CD8-positive, alpha-beta memory T cell (primary cell): ENCODE results near the gene MYH11. TPM values are rescaled to one million over a fixed set of nuclear protein-coding genes. Genes with fewer than 3 reads are reported as not detected.

Experiments used
- CTCF ChIA-PET: fragments of 350-600 bp; sonication (Branson Sonifier 250); formaldehyde crosslinking; loops from one replicate; lab custom pipeline; 2021; ENCODE audit warnings: antibody characterized with exemption; lab: Charles Lee
- POLR2A ChIA-PET: fragments of 350-600 bp; sonication (Branson Sonifier 250); formaldehyde crosslinking; loops from one replicate; lab custom pipeline; 2021; ENCODE audit warnings: antibody characterized with exemption; lab: Charles Lee
- DNase-seq, 5 donors: peaks; one replicate each; pipeline versions ENCODE4 v3.0.0 to v3.0.0-alpha.2; 2020 to 2022; ENCODE audit warnings: mixed read lengths in 1 of 5
- H3K27ac ChIP-seq: one replicate; pipeline ENCODE4 v1.7.0; 2013; ENCODE audit warnings: low read depth, mild to moderate bottlenecking, low read length, moderate library complexity
- H3K27me3 ChIP-seq: 2 replicates; pipeline ENCODE4 v1.7.0; 2013; ENCODE audit warnings: low read length, mild to moderate bottlenecking; ENCODE audit not compliant: insufficient read depth, poor library complexity, severe bottlenecking
- H3K36me3 ChIP-seq: 2 replicates; pipeline ENCODE4 v1.7.0; 2013; ENCODE audit warnings: mild to moderate bottlenecking, low read length, moderate library complexity; ENCODE audit not compliant: insufficient read depth
- H3K4me1 ChIP-seq: 2 replicates; pipeline ENCODE4 v1.7.0; 2013; ENCODE audit warnings: mild to moderate bottlenecking, low read length, moderate library complexity; ENCODE audit not compliant: insufficient read depth
- H3K4me3 ChIP-seq: 2 replicates; pipeline ENCODE4 v1.7.0; 2013; ENCODE audit warnings: mild to moderate bottlenecking, low read length
- H3K9me3 ChIP-seq: 2 replicates; pipeline ENCODE4 v1.7.0; 2013; ENCODE audit warnings: mild to moderate bottlenecking, low read length
- H3K27ac Mint-ChIP-seq, 8 donors: one replicate each; pipeline ENCODE4 v1.8.0; 2020 to 2021; ENCODE audit warnings: mixed read lengths in 8 of 8, mild to moderate bottlenecking in 6 of 8, inconsistent platforms in 3 of 8, moderate library complexity in 3 of 8
- H3K27me3 Mint-ChIP-seq, 2 donors: one replicate each; pipeline ENCODE4 v1.8.0; 2020 to 2021; ENCODE audit warnings: mixed read lengths in 2 of 2, mild to moderate bottlenecking in 1 of 2, moderate library complexity in 1 of 2
- H3K36me3 Mint-ChIP-seq, 3 donors: one replicate each; pipeline ENCODE4 v1.8.0; 2020 to 2021; ENCODE audit warnings: mixed read lengths in 3 of 3, inconsistent platforms in 1 of 3, mild to moderate bottlenecking in 1 of 3
- H3K4me1 Mint-ChIP-seq, 3 donors: one replicate each; pipeline ENCODE4 v1.8.0; 2020 to 2021; ENCODE audit warnings: mixed read lengths in 3 of 3, inconsistent platforms in 1 of 3, mild to moderate bottlenecking in 1 of 3
- H3K4me3 Mint-ChIP-seq, 7 donors: one replicate each; pipeline ENCODE4 v1.8.0; 2020 to 2021; ENCODE audit warnings: mixed read lengths in 7 of 7, mild to moderate bottlenecking in 6 of 7, moderate library complexity in 4 of 7, inconsistent platforms in 2 of 7
- H3K9me3 Mint-ChIP-seq, 5 donors: one replicate each; pipeline ENCODE4 v1.8.0; 2020 to 2022; ENCODE audit warnings: mixed read lengths in 5 of 5, mild to moderate bottlenecking in 3 of 5, moderate library complexity in 2 of 5, inconsistent platforms in 1 of 5
- polyA plus RNA-seq: library from polyadenylated mRNA; unstranded; fragments of 300-500 nt; fragmentation: Illumina TruSeq; gene quantifications from one replicate; pipeline ENCODE4 v1.2.3, GENCODE V29; 2021
- total RNA-seq, 2 experiments: library from RNA; stranded (reverse); gene quantifications; one replicate each; pipeline ENCODE4 v1.2.3, GENCODE V29; 2021

The MYH11 gene
- total and polyA plus RNA-seq, 3 experiments from 2014 or later: 1.1 TPM; not detected in 2

DNA sequence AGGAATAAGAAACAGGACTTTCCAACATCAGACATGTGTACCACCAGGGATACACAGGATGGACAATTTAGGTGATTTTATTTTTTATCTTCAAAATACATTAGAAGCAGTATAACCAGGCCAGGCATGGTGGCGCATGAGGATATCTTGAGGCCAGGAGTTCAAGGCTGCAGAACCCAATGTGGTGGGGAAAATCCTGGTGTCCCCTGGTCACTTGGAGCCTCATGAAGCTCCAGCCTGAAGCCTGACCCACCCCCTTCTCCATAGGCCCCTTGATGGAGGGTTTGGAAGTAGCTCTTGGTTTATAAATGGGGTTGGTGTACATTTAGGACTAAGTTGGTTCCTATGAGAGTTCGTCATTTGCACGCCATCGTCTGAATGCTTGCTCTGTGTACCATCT lies 88.6 kb downstream of the MYH11 start:
- Mint-ChIP-seq H3K9me3 (no peaks in the 10 kb centered on the region), H3K36me3 (no peaks in the 10 kb centered on the region), H3K4me3 (no peak overlapping the region), H3K4me1 (no peaks in the 10 kb centered on the region), H3K27ac (no peak overlapping the region), H3K27me3 (peaks cover 14 to 18% of the 10 kb centered on the region in 2 donors)
- ChIA-PET CTCF (no interaction called here), POLR2A (no interaction called here)
- no peak overlapping the region for H3K27ac ChIP-seq
- H3K4me3 ChIP-seq: no peak overlapping the region
- H3K27me3 ChIP-seq: no peaks in the 10 kb centered on the region
- no peak for DNase-seq
- no peaks in the 10 kb centered on the region for H3K4me1 ChIP-seq
- H3K36me3 ChIP-seq: no peaks in the 10 kb centered on the region
- no peaks in the 10 kb centered on the region for H3K9me3 ChIP-seq

DNA sequence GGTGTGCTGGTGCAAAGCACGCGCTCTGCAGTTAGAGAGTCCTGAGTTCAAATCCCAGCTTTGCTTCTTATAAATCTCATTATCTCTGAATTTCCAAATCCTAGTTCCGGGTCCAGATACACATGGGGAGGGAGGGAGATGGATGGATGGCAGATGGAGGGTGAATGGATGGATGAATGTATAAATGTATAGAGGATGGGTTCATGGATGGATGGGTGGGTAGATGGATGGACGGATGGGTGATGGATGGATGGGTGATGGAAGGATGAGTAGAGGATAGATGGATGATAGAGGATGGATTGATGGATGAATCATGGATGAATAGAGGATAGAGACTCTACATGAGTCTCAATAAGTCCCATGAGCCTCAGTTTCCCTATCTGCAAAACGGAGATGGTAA lies 89.9 kb downstream of the MYH11 start:
- H3K4me3 Mint-ChIP-seq: no peak overlapping the region
- H3K4me1 Mint-ChIP-seq: no peaks in the 10 kb centered on the region
- H3K27ac ChIP-seq: no peak overlapping the region
- H3K27me3 ChIP-seq: no peaks in the 10 kb centered on the region
- no peaks in the 10 kb centered on the region for H3K9me3 Mint-ChIP-seq
- peaks cover 12 to 26% of the 10 kb centered on the region in 2 donors for H3K27me3 Mint-ChIP-seq
- H3K36me3 Mint-ChIP-seq: no peaks in the 10 kb centered on the region
- ChIA-PET CTCF (interaction anchor here (0.6 to 0.9 kb wide), 2 partner anchors 35 to 164 kb away, joined by 3 read pairs; no protein-coding TSS in a partner anchor), POLR2A (no interaction called here)
- H3K27ac Mint-ChIP-seq: no peak overlapping the region
- no peaks in the 10 kb centered on the region for H3K9me3 ChIP-seq
- no peaks in the 10 kb centered on the region for H3K4me1 ChIP-seq
- no peak overlapping the region for H3K4me3 ChIP-seq
- DNase-seq: no peak
- H3K36me3 ChIP-seq: no peaks in the 10 kb centered on the region

DNA sequence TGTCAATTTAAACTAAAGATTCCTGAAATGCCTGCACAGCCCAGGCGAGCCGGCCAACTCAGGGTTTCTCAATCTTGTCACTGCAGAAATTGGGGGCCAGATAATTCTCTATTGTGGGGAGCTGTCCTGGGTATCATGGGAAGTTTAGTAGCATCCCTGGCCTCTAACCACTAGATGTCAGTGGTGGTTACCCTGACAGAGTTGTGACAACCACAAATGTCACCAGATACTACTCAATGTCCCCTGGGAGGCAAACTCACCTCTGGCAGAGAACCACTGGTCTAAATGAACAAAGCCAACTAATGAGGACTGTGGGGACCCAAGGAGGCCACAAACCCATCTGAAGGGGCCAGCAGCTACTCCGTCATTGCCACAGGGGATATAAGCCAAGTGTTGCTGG lies 90.9 kb downstream of the MYH11 start:
- CTCF ChIA-PET: interaction anchor here (0.9 to 1.5 kb wide), 3 partner anchors 11 to 362 kb away, joined by 3 read pairs; no protein-coding TSS in a partner anchor
- no peaks in the 10 kb centered on the region for H3K36me3 Mint-ChIP-seq
- POLR2A ChIA-PET: no interaction called here
- H3K4me1 ChIP-seq: no peaks in the 10 kb centered on the region
- H3K4me3 ChIP-seq: no peak overlapping the region
- peaks cover 12 to 32% of the 10 kb centered on the region in 2 donors for H3K27me3 Mint-ChIP-seq
- no peaks in the 10 kb centered on the region for H3K4me1 Mint-ChIP-seq
- no peak overlapping the region for H3K27ac Mint-ChIP-seq
- H3K9me3 ChIP-seq: no peaks in the 10 kb centered on the region
- H3K9me3 Mint-ChIP-seq: no peaks in the 10 kb centered on the region
- H3K36me3 ChIP-seq: no peaks in the 10 kb centered on the region
- H3K27ac ChIP-seq: no peak overlapping the region
- no peaks in the 10 kb centered on the region for H3K27me3 ChIP-seq
- no peak overlapping the region for H3K4me3 Mint-ChIP-seq
- peak in 2 of 5 donors; percentile 7 to 17 for DNase-seq

- Histone ChIP-seq H3K4me3 (no peak overlapping the region), H3K9me3 (no peaks in the 10 kb centered on the region), H3K27ac (no peak overlapping the region), H3K36me3 (no peaks in the 10 kb centered on the region), H3K27me3 (no peaks in the 10 kb centered on the region), H3K4me1 (no peaks in the 10 kb centered on the region)
- no peak for DNase-seq
- ChIA-PET CTCF (interaction anchor here (1.2 to 1.5 kb wide), 2 partner anchors 12 to 363 kb away, joined by 3 read pairs; no protein-coding TSS in a partner anchor), POLR2A (no interaction called here)
- no peaks in the 10 kb centered on the region for H3K36me3 Mint-ChIP-seq
- H3K4me1 Mint-ChIP-seq: no peaks in the 10 kb centered on the region
- no peak overlapping the region for H3K27ac Mint-ChIP-seq
- no peak overlapping the region for H3K4me3 Mint-ChIP-seq
- peaks cover 15 to 36% of the 10 kb centered on the region in 2 donors for H3K27me3 Mint-ChIP-seq
- no peaks in the 10 kb centered on the region for H3K9me3 Mint-ChIP-seq
These were observed 91.7 kb downstream of the MYH11 start for GRCh38 chr16:15765116-15765515.

GRCh38 chr16:15764112-15764511 lies 92.7 kb downstream of the MYH11 start:
- CTCF ChIA-PET: no interaction called here

GRCh38 chr16:15760129-15760528 lies 96.7 kb downstream of the MYH11 start:
- H3K36me3 Mint-ChIP-seq: no peaks in the 10 kb centered on the region
- POLR2A ChIA-PET: no interaction called here

More at GRCh38 chr16:15764112-15764511, 92.7 kb downstream of the MYH11 start:
- no peak overlapping the region for H3K4me3 Mint-ChIP-seq
- H3K4me1 Mint-ChIP-seq: no peaks in the 10 kb centered on the region
- POLR2A ChIA-PET: no interaction called here
- H3K9me3 Mint-ChIP-seq: no peaks in the 10 kb centered on the region
- no peaks in the 10 kb centered on the region for H3K4me1 ChIP-seq
- H3K36me3 Mint-ChIP-seq: no peaks in the 10 kb centered on the region
- H3K4me3 ChIP-seq: no peak overlapping the region
- H3K9me3 ChIP-seq: no peaks in the 10 kb centered on the region
- no peak for DNase-seq
- H3K27ac Mint-ChIP-seq: no peak overlapping the region
- no peak overlapping the region for H3K27ac ChIP-seq
- no peaks in the 10 kb centered on the region for H3K27me3 ChIP-seq
- H3K27me3 Mint-ChIP-seq: peaks cover 15 to 43% of the 10 kb centered on the region in 2 donors
- no peaks in the 10 kb centered on the region for H3K36me3 ChIP-seq

DNA sequence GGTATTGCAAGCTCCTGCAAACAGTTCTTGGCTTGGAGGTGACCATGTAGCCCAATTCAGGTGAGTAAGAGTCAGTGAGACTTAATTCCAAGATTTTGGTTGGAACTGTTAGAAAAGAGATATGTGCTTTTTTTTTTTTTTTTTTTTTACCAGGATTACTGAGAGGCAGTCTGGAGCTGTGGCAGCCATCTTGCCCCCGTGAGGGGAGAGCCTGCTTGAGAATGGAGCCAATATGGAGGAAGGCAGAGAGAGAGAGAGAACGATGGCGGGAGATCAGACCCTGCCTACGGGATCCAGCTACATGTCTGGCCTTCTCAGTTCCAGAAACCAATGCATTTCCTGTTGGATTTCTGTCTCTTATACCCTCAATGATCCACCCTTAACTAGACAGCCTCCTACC lies 97.8 kb downstream of the MYH11 start:
- H3K27ac Mint-ChIP-seq: no peak overlapping the region
- CTCF ChIA-PET: interaction anchor here (0.7 to 1.3 kb wide), 2 partner anchors 40 to 395 kb away, joined by 3 to 4 read pairs; no protein-coding TSS in a partner anchor
- H3K27me3 ChIP-seq: no peaks in the 10 kb centered on the region

More at GRCh38 chr16:15760129-15760528, 96.7 kb downstream of the MYH11 start:
- no peak overlapping the region for H3K27ac ChIP-seq
- Mint-ChIP-seq H3K27ac (no peak overlapping the region), H3K27me3 (peaks cover 9 to 45% of the 10 kb centered on the region in 2 donors), H3K4me3 (no peak overlapping the region), H3K9me3 (peaks cover 0 to 2% (median 0%) of the 10 kb centered on the region in 5 donors), H3K4me1 (peaks cover 0 to 1% (median 0%) of the 10 kb centered on the region in 3 donors)
- H3K36me3 ChIP-seq: no peaks in the 10 kb centered on the region
- no peak for DNase-seq
- no peaks in the 10 kb centered on the region for H3K9me3 ChIP-seq
- no peak overlapping the region for H3K4me3 ChIP-seq
- CTCF ChIA-PET: interaction anchor here (1.1 kb wide), 1 partner anchor 15 kb away, joined by 4 read pairs; no protein-coding TSS in a partner anchor
- H3K4me1 ChIP-seq: no peaks in the 10 kb centered on the region
- no peaks in the 10 kb centered on the region for H3K27me3 ChIP-seq

DNA sequence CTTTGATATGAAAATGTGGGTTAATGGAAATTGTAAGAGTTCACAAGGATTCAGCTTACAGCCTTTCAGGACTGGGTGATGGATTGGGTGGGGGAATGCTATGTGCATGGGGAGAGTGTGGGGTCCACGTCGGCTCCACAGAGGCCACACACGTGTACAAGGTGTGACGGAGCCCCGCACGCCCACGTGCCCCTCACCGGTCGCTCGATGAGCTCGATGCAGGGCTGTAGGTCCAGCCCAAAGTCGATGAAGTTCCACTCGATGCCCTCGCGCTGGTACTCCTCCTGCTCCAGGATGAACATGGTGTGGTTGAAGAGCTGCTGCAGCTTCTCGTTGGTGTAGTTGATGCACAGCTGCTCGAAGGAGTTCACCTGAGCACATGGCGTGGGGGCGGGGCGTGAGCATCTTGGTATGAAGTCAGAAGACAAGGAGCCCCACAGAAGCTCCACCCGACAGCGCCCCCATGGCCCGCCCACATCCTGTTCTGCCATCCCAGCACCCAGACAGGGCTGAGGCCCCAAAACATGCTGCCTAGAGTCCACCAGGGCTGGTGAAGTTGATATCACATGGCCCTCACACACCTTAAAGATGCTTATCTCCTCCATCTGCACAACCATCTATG lies 99.1 kb downstream of the MYH11 start:
- no peak for DNase-seq
- Mint-ChIP-seq H3K27ac (no peak overlapping the region), H3K4me3 (no peak overlapping the region), H3K36me3 (no peaks in the 10 kb centered on the region), H3K4me1 (peaks cover 0 to 1% (median 0%) of the 10 kb centered on the region in 3 donors), H3K27me3 (peaks cover 9 to 27% of the 10 kb centered on the region in 2 donors), H3K9me3 (peaks cover 0 to 2% (median 0%) of the 10 kb centered on the region in 5 donors)
- Histone ChIP-seq H3K9me3 (no peaks in the 10 kb centered on the region), H3K27ac (no peak overlapping the region), H3K4me1 (no peaks in the 10 kb centered on the region), H3K4me3 (no peak overlapping the region), H3K27me3 (no peaks in the 10 kb centered on the region), H3K36me3 (no peaks in the 10 kb centered on the region)
- POLR2A ChIA-PET: no interaction called here
- CTCF ChIA-PET: interaction anchor here (0.7 kb wide), 1 partner anchor 320 kb away, joined by 3 read pairs; no protein-coding TSS in a partner anchor

More for the DNA sequence above, 97.8 kb downstream of the MYH11 start:
- POLR2A ChIA-PET: interaction anchor here (0.6 kb wide), 1 partner anchor 73 kb away, joined by 4 read pairs; no protein-coding TSS in a partner anchor
- no peaks in the 10 kb centered on the region for H3K36me3 Mint-ChIP-seq
- peaks cover 0 to 2% (median 0%) of the 10 kb centered on the region in 5 donors for H3K9me3 Mint-ChIP-seq
- Histone ChIP-seq H3K27ac (no peak overlapping the region), H3K4me1 (no peaks in the 10 kb centered on the region), H3K9me3 (no peaks in the 10 kb centered on the region), H3K36me3 (no peaks in the 10 kb centered on the region), H3K4me3 (no peak overlapping the region)
- H3K4me3 Mint-ChIP-seq: no peak overlapping the region
- peaks cover 9 to 36% of the 10 kb centered on the region in 2 donors for H3K27me3 Mint-ChIP-seq
- H3K4me1 Mint-ChIP-seq: peaks cover 0 to 1% (median 0%) of the 10 kb centered on the region in 3 donors
- DNase-seq: no peak
